ENCODE measurements around the gene ZDHHC9.

- TF ChIP-seq TAF1 (IDR thresholded peaks at IDR 0.05; ENCODE audit: borderline replicate concordance, low read depth, low read length) (no peak), POLR2AphosphoS5 (IDR thresholded peaks at IDR 0.05; ENCODE audit: low read depth, low read length) (no peak; the same call in 1 of the 2 replicates)
These were observed 61.0 kb downstream of the ZDHHC9 start for GRCh38 chrX:129782706-129783105.

All from GM12892 (cell line).